HepG2 (cell line): ENCODE measurements around the gene BTD. TPM values are rescaled to one million over a fixed set of nuclear protein-coding genes. Genes with fewer than 3 reads are reported as not detected.

ENCODE experiments used
- GRHL1 ChIP-seq: sonication (generic); formaldehyde crosslinking; conservative IDR thresholded peaks from 2 replicates; pipeline ENCODE4 v1.8.0; 2022; ENCODE audit warnings: missing genetic modification reagents
- HINFP ChIP-seq: sonication (generic); formaldehyde crosslinking; IDR thresholded peaks from 2 replicates; pipeline ENCODE4 v1.4.0; 2020; ENCODE audit warnings: low read depth, mild to moderate bottlenecking, missing genetic modification reagents
- THAP9 ChIP-seq: sonication (generic); formaldehyde crosslinking; IDR thresholded peaks from 2 replicates; pipeline ENCODE4; 2020; ENCODE audit warnings: missing genetic modification reagents, mild to moderate bottlenecking, borderline replicate concordance
- ZNF260 ChIP-seq: sonication (generic); formaldehyde crosslinking; IDR thresholded peaks from 2 replicates; pipeline ENCODE4 v1.4.0; 2020; ENCODE audit warnings: missing genetic modification reagents, low read depth, mild to moderate bottlenecking, borderline replicate concordance
- polyA plus RNA-seq, 8 experiments: library from polyadenylated mRNA; depleted of rRNA in 3 of 8; stranded (reverse) in 7 of 8; unstranded in 1 of 8; fragments of >200 nt; fragmentation: Illumina TruSeq in 4 of 8; extraction: Trizol in 4 of 8; gene quantifications; 2 replicates each; pipeline versions ENCODE4 v1.2.1 to v1.2.3, GENCODE V29; 2011 to 2016; ENCODE audit warnings: low read depth in 4 of 8, missing spikeins in 1 of 8, mixed read lengths in 1 of 8; ENCODE audit not compliant: insufficient read depth in 1 of 8
- total RNA-seq, 5 experiments: library from RNA; depleted of rRNA; stranded (reverse); fragments of >200 nt; fragmentation: Illumina TruSeq; extraction: Trizol; gene quantifications; 2 replicates each; pipeline ENCODE4 v1.2.3, GENCODE V29; 2016; ENCODE audit warnings: low read depth in 1 of 5
- TF ChIP-seq, protein P1 (sequence below): sonication (generic); formaldehyde crosslinking; IDR thresholded peaks from 2 replicates; pipeline ENCODE4 v1.9.0; 2021; ENCODE audit warnings: missing genetic modification reagents, borderline replicate concordance
- TF ChIP-seq, protein P2 (sequence below): sonication (generic); formaldehyde crosslinking; IDR thresholded peaks from 2 replicates; pipeline ENCODE4 v1.4.0; 2020; ENCODE audit warnings: mild to moderate bottlenecking, missing genetic modification reagents
- TF ChIP-seq, protein P3 (sequence below): IDR thresholded peaks from 2 replicates; pipeline ENCODE4 v1.6.1; 2016; ENCODE audit warnings: control low read depth

BTD gene
- total and polyA plus RNA-seq, 2 of the 13 experiments (the other 11 are each of a cell fraction or from before 2014, with no cell fraction given) = 15.7 to 35.5 TPM

- TF ChIP-seq ZNF260 (CRISPR knock-in tag) = no peak
- TF ChIP-seq, protein P1, sequence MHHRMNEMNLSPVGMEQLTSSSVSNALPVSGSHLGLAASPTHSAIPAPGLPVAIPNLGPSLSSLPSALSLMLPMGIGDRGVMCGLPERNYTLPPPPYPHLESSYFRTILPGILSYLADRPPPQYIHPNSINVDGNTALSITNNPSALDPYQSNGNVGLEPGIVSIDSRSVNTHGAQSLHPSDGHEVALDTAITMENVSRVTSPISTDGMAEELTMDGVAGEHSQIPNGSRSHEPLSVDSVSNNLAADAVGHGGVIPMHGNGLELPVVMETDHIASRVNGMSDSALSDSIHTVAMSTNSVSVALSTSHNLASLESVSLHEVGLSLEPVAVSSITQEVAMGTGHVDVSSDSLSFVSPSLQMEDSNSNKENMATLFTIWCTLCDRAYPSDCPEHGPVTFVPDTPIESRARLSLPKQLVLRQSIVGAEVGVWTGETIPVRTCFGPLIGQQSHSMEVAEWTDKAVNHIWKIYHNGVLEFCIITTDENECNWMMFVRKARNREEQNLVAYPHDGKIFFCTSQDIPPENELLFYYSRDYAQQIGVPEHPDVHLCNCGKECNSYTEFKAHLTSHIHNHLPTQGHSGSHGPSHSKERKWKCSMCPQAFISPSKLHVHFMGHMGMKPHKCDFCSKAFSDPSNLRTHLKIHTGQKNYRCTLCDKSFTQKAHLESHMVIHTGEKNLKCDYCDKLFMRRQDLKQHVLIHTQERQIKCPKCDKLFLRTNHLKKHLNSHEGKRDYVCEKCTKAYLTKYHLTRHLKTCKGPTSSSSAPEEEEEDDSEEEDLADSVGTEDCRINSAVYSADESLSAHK (CRISPR knock-in tag) = no peak
- no peak for TF ChIP-seq THAP9
- no peak for TF ChIP-seq HINFP
- TF ChIP-seq, protein P2, sequence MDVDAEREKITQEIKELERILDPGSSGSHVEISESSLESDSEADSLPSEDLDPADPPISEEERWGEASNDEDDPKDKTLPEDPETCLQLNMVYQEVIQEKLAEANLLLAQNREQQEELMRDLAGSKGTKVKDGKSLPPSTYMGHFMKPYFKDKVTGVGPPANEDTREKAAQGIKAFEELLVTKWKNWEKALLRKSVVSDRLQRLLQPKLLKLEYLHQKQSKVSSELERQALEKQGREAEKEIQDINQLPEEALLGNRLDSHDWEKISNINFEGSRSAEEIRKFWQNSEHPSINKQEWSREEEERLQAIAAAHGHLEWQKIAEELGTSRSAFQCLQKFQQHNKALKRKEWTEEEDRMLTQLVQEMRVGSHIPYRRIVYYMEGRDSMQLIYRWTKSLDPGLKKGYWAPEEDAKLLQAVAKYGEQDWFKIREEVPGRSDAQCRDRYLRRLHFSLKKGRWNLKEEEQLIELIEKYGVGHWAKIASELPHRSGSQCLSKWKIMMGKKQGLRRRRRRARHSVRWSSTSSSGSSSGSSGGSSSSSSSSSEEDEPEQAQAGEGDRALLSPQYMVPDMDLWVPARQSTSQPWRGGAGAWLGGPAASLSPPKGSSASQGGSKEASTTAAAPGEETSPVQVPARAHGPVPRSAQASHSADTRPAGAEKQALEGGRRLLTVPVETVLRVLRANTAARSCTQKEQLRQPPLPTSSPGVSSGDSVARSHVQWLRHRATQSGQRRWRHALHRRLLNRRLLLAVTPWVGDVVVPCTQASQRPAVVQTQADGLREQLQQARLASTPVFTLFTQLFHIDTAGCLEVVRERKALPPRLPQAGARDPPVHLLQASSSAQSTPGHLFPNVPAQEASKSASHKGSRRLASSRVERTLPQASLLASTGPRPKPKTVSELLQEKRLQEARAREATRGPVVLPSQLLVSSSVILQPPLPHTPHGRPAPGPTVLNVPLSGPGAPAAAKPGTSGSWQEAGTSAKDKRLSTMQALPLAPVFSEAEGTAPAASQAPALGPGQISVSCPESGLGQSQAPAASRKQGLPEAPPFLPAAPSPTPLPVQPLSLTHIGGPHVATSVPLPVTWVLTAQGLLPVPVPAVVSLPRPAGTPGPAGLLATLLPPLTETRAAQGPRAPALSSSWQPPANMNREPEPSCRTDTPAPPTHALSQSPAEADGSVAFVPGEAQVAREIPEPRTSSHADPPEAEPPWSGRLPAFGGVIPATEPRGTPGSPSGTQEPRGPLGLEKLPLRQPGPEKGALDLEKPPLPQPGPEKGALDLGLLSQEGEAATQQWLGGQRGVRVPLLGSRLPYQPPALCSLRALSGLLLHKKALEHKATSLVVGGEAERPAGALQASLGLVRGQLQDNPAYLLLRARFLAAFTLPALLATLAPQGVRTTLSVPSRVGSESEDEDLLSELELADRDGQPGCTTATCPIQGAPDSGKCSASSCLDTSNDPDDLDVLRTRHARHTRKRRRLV (CRISPR knock-in tag) = no peak
- no peak for TF ChIP-seq GRHL1
- TF ChIP-seq, protein P3, sequence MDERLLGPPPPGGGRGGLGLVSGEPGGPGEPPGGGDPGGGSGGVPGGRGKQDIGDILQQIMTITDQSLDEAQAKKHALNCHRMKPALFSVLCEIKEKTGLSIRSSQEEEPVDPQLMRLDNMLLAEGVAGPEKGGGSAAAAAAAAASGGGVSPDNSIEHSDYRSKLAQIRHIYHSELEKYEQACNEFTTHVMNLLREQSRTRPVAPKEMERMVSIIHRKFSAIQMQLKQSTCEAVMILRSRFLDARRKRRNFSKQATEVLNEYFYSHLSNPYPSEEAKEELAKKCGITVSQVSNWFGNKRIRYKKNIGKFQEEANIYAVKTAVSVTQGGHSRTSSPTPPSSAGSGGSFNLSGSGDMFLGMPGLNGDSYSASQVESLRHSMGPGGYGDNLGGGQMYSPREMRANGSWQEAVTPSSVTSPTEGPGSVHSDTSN = peak; percentile 26; the same call in 1 of the 2 replicates
Observed at GRCh38 chr3:15553749-15554148, 47.8 kb upstream of the BTD start (continued).
